Activated gamma-delta T cell treated with Interleukin-2 at 50 U/mL for 16 hours (primary cell): ENCODE measurements around the gene FAM3C.
A peak's percentile ranks its signal among the peaks of the same experiment; 100 is the strongest.

Experiments
- DNase-seq: peaks from one replicate; pipeline ENCODE4 v3.0.0-alpha.2; 2020

Gene FAM3C

DNA sequence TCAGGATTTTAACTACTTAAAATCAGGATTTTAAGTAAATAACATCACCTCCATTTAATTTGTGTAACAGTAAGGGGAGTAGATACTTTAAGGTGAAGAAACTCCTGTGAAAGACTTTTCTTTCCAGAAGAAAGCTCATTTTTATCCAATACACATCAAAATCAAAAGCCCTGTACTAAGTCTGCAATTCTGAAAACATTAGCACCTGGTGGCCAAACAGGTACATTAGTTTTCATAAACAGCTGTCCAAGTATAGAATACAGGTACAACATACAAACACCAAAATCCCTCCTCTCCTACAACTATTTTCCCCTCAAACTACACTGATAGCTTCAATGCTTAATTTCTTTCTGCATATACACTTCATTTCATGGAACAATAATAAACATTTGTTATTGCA, 22.9 kb downstream of the FAM3C start:
- DNase-seq: no peak

DNA sequence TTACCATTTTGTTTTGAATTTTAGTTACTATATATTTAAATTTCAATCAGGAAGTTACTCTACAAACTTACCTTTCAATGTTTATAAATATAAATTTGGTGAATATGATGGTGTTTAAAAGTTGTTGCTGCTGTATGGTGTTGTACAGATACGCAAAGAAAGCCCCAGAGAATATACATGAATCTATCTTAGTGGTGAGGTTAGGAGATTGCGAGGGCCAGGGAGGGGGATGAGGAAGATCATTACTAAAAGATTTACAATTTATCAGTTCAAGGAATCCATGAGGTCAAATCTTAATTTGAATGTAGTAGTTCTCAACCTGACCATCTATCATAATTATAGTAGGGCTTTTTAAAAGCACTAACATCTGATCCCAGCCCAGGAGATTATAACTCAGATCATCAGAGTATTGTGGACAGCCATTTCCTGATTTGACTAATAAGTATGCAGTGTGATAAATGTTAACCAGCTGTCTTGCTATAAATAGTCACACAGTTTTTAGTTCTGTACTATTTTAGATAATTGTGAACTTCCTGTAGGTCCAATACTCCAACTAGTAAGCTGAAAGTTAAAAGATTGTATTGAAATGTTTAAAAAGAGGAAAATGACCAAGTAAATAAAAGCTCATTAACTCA, 23.6 kb downstream of the FAM3C start:
- DNase-seq: no peak

DNA sequence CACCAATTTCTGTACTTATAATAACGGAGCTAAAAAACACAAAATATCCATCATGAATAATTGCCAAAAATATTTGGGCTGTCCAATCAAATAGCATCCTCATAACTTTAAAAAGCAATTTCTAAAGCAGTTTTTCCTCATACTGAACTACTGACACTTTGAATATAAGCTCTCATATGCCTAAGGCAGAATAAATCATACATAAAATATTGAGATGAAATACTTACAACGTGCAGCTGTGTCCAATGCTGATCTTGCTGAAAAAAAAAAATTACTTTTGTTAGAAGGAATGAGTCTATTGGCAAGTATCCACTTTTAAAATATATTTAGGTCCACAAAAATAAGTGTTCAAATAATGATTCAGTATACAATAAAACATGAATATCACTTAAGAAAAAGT, 24.2 kb downstream of the FAM3C start:
- DNase-seq: no peak

DNA sequence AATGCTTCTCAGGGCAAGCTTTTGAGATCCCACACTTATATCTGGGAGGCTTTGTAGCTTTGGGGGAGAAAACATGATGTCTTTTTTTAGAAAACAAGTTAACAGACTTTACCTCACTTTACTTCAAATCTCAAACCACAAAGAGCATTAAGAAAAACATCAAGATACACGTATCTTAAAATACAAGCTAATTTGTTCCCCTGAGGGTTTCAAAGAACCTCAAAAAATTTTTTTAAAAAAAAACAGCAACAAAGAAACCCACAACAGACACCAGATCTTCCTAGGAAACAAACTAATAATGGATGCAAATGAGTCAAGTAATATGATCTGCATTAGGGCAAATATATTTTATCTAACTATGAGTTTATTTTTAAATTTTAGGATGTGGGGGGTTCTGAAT, 24.7 kb downstream of the FAM3C start:
- DNase-seq: no peak

DNA sequence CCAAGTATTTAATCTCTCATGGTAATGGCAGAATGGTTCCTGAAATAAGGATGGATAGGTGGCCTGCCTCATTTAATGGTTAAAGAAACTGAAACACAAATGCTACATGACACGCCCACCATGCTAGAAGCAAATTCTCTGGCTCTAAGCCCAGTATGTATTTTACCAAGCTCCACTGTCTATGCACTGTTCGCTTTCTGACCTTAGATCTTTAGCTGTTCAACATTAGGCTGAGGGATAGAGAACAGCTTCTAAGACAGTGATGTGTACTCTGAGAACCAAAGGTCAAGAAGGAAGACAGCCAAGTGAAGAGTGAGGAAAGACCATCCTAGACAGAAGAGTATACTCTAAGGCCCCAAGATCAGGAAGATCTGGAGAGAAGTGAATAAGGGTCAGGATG, 26.6 kb downstream of the FAM3C start:
- DNase-seq: no peak

DNA sequence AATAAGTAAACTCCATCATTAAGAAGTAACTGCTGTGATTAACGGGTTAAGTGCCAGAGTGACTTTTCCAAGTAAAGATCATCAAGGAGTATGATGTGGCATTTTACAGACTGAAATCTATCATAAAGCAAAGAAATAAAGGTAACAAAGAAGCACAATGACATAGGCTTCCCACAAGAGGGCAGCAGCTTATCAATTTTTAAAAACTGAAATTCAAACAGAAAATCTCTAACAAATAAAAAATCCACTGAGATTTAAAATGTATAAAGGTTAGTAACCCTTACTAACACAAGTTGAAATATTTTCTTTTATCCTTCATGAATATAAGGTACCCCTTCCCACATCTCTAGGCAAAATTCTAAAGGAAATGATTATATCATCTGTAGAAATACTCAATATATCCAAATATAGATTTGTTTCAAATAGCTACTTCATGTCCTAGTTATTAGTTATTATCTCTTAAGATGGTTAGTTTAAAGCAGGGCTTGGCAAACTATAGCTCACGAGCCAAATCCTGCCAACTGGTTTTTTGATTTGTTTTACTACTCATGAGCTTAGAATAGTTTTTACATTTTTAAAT, 29.2 kb downstream of the FAM3C start:
- peak; percentile 29 for DNase-seq

DNA sequence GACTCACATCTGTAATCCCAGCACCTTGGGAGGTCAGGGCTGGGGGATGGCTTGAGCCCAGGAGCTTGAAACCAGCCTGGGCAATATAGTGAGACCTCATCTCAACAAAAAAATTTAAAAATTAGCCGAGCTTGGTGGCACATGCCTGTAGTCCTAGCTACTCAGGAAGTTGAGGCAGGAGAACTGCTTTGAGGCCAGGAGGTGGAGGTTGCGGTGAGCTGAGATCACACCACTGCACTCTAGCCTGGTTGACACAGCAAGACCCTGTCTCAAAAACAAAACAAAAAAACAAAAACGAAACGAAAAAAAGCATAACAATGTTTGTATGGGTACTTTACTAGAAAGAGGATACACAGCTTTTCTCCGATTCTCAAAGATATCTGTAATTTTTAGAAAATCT, 35.5 kb downstream of the FAM3C start:
- DNase-seq: peak; percentile 37

DNA sequence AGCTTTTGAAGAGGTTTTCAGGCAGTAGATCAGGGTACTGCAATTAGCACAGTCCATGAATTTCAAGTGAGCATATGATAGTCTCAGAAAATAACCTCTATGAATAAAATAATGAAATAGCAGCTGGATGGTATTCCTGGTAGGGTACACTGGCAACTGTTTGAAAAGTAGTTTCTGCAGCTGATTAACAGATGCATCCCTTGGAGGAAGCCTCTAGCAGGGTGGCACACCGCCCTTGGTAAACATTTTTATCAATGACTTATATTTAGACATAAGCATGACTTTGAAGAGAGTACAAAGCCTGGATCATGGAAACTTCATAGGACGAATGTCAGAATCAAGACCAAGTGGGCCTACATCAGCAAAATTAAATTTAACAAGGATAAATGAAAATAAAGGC, 40.5 kb downstream of the FAM3C start:
- no peak for DNase-seq

DNA sequence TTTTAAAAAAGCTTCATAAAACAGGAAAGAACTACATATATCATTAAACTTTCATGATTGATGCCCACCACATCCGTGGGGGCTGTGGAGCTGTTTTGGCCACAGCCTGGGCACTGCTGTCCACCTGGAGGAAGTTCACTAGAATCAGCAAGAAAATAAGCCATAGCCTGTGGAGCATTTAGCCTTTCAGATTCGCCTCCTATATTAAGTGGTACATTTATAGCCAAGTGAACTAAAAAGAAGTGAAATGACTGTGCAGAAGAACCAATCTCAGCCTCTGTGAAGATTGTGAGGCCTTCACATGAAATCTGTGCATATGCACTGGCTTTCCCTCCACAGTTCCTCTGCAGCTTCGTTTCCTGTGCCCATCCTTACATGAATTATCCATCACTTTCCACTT, 43.8 kb downstream of the FAM3C start:
- DNase-seq: no peak

DNA sequence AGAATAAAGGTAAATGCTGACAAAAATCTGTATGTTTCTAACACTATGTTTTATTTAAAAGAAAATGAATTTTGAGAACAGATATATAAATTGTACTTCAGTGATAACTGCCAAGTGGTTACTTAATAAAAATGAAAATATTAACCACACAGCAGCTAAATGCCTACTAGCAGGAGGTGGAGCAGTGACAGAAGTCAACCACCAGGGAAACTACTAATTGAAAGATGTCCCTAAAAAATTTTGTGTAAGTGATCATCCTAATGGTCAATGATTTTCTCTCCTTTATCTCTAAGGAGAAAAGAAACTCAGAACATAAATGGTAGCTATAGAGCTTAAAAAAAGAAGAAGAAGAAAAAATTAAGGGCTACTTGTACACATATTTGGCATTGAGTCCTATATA, 44.4 kb downstream of the FAM3C start:
- no peak for DNase-seq

DNA sequence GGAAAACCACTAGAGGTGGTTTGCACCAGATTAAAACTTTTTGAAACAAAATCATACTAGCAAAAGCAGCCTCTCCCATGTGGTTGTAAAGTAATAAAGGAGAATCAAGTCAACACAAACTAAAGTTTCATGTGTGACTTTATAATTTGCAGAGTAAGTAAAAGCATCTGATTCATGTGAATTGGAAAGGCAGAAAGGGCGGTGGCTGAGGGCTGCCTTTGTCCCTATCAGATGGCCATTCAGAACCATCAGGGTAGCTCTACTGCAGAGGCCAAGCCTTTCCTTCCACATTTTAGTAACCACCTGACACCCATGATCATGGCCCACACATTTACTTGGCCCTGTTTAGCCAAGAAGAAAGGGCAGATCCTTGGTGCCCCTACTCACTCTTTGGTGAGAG, 51.6 kb downstream of the FAM3C start:
- DNase-seq: no peak

DNA sequence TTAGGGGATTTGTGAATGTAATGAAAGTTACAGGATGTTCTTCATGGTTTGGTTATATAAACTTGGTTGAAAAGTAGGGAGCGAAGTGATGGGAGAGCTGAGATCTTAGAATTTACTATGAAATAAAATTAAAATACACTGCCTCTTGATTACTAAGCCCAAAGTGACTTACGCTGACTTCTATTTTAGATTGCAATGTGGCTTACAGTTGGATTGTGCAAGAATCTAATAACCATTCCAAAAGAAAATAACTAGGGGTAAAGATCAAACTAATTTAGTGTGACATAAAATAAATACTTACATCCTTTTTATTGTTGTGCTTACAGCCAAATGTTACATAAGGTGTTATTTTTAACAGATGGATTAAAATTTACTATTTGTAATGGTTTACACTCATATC, 52.0 kb downstream of the FAM3C start:
- no peak for DNase-seq

DNA sequence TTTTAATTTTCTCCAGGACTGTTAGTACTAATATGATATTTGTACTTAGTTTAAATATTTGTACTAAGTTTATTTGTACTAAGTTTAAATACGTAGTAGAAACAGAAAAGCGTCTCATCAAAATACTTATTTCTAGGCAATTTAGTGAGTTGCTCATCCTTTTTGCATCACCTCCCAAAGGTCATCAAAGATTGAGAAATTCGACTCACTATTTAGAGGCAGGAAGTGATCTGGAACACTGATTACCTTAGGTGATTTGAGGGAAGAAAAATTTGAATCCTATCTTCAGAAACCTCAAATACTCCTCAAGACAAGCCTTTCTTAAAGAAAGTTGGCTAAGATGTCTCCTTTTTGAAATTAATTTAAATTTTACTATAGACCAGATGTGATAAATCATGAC, 52.8 kb downstream of the FAM3C start:
- no peak for DNase-seq

DNA sequence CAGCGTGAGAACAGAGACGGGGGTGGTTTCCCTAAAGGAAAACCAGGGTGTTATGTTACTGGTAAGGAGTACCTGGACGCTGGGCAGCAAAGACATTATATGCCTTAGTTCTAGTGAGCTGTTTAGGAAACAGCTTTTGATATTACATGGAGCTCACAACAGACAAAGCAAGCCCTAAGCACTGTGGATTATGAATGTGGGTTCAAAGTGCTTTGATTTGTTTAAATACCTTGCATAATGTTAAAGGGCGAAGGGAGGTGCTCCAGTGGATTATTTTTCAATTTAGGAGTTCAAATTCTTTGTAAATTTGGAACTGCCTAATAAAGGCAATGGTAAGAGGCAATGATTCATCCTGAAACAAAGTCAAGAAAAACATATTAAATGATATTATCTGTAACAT, 53.5 kb downstream of the FAM3C start:
- no peak for DNase-seq

DNA sequence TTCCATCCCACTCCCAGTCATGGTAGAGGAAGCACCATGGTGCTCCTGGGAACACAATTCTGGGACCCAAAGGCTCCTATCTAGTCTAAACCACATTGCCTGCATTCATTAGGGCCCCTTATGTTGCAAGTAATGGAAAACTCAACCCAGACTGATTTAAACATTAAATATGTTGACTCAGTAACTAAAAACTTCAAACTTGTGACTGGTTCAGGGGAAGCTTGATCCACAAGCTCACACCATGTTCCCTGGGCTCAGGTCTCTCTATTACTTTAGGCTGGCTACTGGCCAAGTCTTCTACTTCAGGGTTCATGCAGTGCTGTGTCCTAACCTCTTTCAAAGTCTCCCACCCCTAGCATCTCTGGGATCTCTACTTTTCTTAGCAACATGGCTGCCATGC, 54.2 kb downstream of the FAM3C start:
- no peak for DNase-seq

DNA sequence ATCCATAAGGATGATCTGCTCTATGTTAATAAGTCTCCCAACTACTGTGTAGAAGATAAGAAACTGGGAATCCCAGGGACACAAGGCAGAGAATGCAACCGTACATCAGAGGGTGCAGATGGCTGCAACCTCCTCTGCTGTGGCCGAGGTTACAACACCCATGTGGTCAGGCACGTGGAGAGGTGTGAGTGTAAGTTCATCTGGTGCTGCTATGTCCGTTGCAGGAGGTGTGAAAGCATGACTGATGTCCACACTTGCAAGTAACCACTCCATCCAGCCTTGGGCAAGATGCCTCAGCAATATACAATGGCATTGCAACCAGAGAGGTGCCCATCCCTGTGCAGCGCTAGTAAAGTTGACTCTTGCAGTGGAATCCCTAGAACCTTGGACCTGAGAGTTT, 57.0 kb downstream of the FAM3C start:
- DNase-seq: no peak

DNA sequence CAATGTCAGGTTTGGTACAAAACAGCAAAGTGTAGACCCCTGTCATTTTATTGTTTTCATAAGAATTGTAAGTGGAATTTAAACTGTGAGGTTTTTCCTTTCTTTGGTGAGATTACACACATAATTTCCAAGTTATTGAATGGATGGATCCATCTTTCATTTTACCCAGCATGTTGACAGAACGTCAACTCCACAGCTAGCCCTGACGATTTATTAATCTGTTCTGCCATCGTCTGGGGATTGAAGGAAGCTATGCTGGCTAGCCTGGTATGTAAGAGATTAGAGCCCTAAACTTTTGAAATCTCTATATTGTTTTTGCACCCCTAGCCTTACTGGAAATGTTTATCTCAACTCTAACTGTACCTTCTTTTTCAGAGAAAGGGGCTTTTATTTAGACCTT, 58.7 kb downstream of the FAM3C start:
- no peak for DNase-seq

DNA sequence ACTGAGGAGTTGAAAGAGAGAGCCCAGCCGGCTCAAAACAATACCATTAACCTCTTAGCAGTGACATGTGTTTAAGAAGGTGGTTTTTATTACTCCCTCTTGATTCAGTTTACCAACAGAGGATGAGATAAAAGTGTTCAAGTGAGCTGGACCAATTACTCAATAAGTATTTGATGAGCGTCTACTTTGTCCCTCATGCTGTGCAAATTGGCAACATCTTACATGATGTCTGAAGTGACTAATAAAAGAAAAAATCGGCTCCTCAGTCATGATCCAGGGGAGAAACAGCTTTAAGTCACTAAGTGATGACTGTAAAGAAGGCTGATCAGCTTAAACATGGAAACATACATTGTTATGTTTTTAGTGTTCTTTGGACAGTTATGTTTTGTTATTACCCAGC, 59.5 kb downstream of the FAM3C start:
- no peak for DNase-seq

DNA sequence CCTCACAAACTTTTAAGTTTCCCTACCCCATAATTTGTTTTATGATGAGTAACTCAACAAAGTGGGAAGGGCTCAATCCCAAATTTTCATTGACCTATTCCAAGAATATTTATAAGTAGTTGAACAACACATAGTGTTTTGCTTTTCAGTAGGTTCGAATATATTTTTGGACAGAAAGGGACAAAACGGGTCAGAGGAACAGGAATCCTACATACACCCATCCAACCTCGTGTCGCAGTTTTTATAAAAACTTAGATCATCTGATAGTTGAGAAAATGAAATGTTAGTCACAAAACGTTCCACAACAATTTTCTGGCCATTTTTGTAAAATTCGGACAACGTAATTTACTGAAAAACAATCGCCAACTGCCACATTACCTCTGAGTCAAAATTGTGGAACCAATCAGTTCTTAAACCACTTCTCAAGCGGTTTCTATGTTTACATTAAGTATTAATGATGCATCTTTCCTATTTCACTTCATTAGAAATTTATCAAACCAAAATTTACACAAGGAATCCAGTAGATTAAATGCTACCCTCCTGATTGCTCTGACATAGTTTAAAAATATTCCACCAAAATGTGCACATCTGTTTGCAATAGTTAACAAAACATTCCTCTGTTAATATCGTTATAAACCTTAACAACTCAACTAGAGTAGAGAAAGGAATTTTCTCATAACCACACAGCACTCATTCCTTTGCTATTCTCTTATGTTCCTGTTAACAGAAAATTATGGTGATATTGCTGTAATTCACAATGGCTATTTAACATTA, 61.0 kb downstream of the FAM3C start:
- DNase-seq: no peak

DNA sequence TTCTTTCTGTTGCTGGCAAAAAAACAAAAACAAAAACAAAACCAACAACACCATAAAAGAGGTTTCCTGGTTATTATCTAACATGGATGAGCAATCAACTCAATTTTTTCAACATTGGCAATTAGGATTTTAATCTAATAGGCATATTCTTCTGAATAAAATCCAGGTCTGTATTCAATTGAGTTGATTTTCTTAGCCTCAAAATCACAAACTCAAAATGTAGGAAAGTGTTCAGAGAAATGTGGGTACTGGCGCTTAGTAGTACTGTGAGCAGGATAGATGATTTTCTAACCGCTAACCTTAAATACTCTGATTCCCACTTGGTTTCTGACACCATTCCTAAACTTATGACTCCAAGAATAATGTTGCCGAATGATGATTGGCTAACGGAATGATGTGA, 61.7 kb downstream of the FAM3C start:
- DNase-seq: no peak

DNA sequence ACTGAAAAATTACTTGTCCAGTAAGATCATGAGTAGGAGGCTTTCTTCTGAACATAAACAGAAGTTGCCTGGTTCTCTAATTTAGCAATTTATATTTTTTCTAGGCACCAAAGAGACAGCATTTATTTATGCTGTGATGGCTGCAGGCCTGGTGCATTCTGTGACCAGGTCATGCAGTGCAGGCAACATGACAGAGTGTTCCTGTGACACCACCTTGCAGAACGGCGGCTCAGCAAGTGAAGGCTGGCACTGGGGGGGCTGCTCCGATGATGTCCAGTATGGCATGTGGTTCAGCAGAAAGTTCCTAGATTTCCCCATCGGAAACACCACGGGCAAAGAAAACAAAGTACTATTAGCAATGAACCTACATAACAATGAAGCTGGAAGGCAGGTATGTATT, 64.5 kb downstream of the FAM3C start:
- DNase-seq: no peak

DNA sequence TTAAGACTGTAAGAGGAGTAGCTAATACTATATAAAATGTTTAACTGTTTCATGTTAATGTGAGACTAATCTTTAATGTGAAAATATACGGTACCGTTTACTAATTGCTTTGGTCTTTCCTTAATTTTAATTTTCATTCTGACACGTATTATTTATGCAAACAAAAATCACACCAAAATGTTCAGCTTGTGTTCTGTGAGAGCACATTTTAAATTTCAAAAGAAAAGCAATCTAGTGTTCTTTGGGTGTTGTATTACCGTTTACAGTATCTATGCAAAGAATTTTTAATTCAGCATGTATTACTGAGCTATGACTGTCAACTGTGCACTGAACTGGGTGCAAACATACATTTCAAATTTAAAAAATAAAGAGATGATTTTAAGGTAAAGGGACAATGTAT, 65.1 kb downstream of the FAM3C start:
- DNase-seq: no peak

DNA sequence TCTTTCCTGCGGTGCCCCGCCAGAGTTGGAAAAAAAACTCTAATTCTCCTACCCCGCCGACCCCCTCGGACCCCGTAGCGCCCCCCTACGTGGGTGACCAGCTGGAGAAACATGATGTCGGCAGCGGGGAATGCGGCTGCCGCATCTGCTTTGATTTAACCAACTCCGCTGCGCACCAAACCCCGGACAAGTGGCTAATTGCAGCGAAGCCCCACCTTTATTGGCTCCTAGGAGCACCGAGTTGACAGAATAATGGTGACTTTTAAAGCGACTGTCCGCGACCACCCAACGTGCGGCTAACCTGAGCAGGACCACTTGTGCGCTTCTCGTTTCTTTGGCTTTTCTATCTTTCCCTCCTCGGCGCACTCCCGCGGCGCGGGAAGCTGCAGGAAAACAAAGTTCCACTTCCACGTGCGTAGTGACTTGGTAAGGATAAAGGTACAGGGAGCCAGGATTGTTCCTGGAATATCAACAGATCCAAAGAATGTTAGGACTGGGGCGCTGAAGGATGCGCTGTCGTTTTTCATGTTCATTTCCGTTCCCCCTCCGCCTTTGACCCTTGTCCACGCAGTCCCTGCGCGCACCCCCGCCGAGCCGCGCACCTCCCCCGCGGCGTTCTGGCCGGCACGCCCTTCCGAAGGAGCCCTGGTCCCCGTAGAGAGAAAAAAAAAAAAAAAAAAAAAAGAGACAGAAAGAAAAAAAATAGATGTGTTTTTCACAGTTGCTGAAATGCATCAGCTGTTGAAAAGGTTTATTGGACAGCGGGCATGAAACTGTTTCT, 65.9 kb downstream of the FAM3C start:
- no peak for DNase-seq
